Stimulated activated CD4-positive, alpha-beta T cell treated with anti-CD3 and anti-CD28 coated beads, Interleukin-1b, Interleukin-23, amount 100 ng/mL, for 48 hours (primary cell): Measurements from ENCODE around the gene C2orf42.
"Not testable (repeated sequence)": the region's sequence is repeated elsewhere in the genome, so short reads cannot be mapped to it uniquely, and the experiment has no call there.

Experiments used
- DNase-seq: peaks from one replicate; pipeline ENCODE4 v3.0.0-alpha.2; 2020

C2orf42 gene

GRCh38 chr2:70169654-70170245 lies 21.1 kb downstream of the C2orf42 start:
- not testable (repeated sequence) for DNase-seq

- DNase-seq: no peak
These were observed 29.7 kb downstream of the C2orf42 start for GRCh38 chr2:70161069-70161534.

DNA sequence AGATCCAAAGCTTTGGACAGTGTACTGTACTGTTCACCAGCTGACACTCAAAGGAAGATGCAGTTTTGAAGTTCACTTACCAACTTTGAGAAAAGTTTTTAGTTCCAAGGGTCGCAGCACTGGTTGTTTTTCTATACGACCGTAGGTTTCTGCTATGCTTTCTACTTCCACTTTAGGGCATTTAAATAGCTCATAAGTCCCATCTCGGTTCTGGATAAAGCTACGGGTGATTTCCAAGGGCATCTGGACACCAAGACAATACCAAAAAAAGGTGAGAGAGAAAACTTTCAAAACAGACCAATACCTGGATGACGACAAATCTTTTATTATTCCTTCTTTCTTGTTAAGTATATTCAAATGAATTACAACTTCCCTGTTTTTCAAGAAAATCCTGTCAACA lies 30.3 kb downstream of the C2orf42 start:
- DNase-seq: no peak

GRCh38 chr2:70149130-70149686 lies 41.6 kb downstream of the C2orf42 start:
- DNase-seq: not testable (repeated sequence)

DNA sequence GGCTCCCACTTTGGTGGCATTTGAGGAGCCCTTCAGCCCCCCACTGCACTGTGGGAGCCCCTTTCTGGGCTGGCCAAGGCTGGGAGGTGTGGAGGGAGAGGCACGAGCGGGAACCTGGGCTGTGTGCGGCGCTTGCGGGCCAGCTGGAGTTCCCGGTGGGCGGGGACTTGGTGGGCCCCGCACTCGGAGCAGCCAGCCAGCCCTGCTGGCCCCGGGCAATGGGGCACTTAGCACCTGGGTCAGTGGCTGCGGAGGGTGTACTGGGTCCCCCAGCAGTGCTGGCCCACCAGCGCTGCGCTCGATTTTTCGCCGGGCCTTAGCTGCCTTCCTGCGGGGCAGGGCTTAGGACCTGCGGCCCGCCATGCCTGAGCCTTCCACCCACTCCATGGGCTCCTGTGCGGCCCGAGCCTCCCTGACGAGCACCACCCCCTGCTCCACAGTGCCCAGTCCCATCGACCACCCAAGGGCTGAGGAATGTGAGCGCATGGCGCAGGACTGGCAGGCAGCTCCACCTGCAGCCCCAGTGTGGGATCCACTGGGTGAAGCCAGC lies 42.5 kb downstream of the C2orf42 start:
- DNase-seq: not testable (repeated sequence)

GRCh38 chr2:70145851-70146739 lies 44.7 kb downstream of the C2orf42 start:
- peak; percentile 48 for DNase-seq

DNA sequence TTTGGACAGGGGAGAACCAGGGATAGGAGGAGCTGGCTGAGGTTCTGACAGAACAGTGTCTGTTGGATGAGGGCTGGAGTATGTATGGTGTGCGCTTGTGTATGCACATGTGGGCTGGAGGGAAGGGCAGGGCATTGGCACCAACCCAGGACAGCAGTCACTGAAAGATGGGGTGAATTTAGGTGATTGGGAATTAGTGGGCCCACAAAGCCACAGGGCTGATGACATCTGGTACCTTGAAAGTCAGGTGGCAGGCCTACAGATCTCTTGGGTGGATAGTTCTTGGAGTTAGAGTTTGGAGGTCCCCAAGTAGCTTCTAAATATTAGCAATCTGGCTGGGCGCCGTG lies 45.7 kb downstream of the C2orf42 start:
- DNase-seq: no peak

GRCh38 chr2:70144443-70145143 lies 46.2 kb downstream of the C2orf42 start:
- DNase-seq: no peak

- peak; percentile 54 for DNase-seq
These were observed 47.3 kb downstream of the C2orf42 start for GRCh38 chr2:70143314-70144150.

GRCh38 chr2:70142590-70143313 lies 48.1 kb downstream of the C2orf42 start:
- DNase-seq: peak; percentile 100

GRCh38 chr2:70141902-70142589 lies 48.8 kb downstream of the C2orf42 start:
- DNase-seq: no peak

- DNase-seq: peak; percentile 77
These were observed 49.5 kb downstream of the C2orf42 start for GRCh38 chr2:70141212-70141901.

DNA sequence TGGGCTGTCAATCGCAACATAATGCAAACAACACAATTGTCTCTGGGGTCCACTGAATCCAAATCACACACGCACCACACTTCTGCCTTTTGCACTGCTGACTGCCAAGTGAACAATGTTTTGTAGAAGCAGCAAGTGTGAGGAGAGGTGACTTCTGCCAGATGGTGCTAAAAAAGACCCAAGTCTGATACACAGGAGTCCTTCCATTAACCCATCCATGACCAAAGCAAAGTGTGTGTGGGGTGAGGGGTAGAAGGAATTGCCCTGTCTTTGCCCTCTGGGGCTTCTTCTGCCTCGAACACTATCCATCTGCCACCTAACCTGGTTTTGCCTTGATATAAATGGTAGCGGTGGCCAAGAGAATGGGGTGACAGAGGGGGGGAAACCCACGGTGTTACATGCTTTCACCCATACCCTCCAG lies 50.0 kb downstream of the C2orf42 start:
- no peak for DNase-seq

- not testable (repeated sequence) for DNase-seq
These were observed 56.4 kb downstream of the C2orf42 start for GRCh38 chr2:70134323-70134983.

GRCh38 chr2:70133491-70134322 lies 57.1 kb downstream of the C2orf42 start:
- DNase-seq: no peak

DNA sequence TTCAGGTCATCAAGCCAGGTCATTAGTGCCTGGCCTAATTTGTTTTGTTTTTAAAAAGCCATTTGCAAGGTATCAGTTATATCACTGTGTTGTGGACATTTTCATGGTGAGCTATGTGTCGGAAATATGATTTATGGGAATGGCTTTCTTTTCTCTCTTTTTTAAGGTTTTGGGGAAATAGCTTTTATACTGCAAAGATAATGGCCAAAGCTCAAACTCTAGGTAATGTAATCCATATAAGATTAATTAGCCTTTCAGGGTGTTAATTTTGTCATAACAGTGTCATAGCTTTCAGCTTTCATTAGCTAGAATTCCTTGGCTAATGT lies 57.7 kb downstream of the C2orf42 start:
- no peak for DNase-seq

DNA sequence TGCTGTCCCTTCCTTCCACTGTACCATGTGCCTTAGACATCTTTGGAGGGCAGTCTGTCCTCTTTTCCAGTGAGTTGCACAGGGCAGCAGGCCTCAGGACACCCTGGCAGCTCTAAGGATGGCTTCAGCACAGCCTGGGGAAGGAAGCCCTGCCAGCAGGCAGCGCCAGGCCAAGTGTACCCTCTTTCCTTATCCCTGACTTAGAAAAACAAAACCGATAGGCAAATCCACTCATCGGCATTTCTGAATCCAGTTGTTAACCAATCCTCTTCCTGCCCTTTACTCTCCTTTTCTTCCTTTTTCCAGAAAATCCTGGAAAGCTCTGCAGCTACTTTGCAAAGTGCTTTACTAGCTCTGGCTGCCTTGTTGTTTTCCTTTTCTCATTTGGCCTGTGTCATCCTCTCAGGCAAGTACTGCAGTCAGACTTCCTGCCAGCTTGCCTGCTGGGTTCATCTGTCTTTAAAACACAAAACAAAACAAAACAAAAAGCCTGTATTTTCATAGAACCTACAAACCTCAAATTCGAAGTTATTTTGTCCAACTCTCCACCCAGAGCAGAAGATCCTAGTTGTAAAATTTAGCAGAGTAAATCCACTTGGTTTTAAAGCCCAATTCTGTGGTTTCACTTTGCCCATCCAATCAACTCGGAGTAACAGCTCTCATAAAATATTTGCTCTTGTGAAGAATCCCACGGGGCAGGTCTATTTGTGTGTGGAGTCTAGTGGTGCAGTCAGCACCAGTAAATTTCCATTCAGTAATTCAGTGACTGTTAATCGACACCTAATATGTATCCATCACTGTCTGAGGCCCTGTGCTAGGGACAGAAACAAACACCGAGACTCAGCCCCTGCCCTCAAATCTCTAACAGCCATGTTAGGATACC lies 58.3 kb downstream of the C2orf42 start:
- no peak for DNase-seq
